ENCODE measurements around the gene ELP4.
"Not testable (repeated sequence)": the region's sequence is repeated elsewhere in the genome, so short reads cannot be mapped to it uniquely, and the experiment has no call there.

ELP4 gene

DNA sequence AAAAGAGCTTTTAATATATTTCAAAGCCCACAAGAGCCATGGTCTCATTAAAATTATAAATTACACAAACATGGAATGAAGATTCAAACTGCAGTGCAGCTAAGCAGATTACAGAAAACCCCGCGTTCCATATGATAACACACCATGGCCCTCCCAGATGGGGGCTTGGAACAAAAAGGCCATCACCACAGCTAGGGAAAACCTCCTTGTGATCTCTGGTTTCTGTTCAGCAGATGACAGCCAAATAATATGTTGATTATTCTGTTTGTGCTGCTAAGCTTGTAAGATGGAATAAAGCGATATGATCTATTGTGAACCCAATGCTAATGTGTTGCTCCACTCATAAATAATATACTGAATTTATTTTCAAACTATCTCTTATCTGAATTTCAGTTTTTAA, 28.6 kb upstream of the ELP4 start:
- TF ChIP-seq, protein P1, sequence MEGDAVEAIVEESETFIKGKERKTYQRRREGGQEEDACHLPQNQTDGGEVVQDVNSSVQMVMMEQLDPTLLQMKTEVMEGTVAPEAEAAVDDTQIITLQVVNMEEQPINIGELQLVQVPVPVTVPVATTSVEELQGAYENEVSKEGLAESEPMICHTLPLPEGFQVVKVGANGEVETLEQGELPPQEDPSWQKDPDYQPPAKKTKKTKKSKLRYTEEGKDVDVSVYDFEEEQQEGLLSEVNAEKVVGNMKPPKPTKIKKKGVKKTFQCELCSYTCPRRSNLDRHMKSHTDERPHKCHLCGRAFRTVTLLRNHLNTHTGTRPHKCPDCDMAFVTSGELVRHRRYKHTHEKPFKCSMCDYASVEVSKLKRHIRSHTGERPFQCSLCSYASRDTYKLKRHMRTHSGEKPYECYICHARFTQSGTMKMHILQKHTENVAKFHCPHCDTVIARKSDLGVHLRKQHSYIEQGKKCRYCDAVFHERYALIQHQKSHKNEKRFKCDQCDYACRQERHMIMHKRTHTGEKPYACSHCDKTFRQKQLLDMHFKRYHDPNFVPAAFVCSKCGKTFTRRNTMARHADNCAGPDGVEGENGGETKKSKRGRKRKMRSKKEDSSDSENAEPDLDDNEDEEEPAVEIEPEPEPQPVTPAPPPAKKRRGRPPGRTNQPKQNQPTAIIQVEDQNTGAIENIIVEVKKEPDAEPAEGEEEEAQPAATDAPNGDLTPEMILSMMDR (IDR thresholded peaks at IDR 0.05; ENCODE audit: control insufficient read depth, extremely low read depth, insufficient read depth): no peak
- no peak for DNase-seq (ENCODE audit: low read depth)
- H3K4me3 ChIP-seq (ENCODE audit: low read depth, low read length): no peak overlapping the region

DNA sequence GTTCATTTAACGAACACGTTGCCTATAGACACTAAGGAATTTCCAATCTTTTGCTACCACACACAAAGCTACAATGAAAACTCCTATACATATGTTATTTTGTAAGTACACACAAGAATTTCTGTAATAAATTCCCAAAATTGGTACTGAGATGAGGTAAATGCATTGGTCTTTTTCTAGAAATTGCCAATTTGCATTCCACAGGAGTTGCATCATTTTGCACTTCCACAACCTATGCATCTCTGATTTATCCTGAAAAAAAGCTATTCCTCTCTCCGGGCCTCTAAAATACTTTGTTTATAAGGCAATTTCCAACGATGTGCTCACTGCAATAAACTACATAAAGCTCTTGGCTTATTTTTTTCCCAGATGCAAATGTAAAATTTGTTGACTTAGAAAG, 25.1 kb upstream of the ELP4 start:
- TF ChIP-seq, protein P1 (IDR thresholded peaks at IDR 0.05; ENCODE audit: control insufficient read depth, extremely low read depth, insufficient read depth): no peak
- H3K4me3 ChIP-seq (ENCODE audit: low read depth, low read length): no peak overlapping the region
- no peak for DNase-seq (ENCODE audit: low read depth)

DNA sequence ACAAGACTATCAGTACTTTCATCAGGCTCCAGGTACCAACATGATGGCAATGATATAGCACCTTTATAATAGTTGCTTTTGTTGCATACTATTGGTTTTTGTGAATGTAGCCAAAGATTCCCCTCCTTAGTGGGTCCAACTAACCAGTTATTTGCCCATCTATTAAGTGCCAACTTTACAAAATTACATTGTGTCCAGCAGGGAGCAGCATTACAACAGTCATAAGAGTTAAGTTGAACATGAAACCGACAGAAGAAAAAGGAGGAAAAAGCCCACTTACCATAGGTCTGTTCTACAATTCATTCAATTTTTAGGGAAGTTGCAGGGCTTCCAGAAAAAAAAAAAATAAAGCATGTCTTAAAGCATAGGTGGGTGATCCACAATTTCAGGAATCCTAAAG, 21.7 kb upstream of the ELP4 start:
- peak; percentile 43 for DNase-seq (ENCODE audit: low read depth)
- TF ChIP-seq, protein P1 (IDR thresholded peaks at IDR 0.05; ENCODE audit: control insufficient read depth, extremely low read depth, insufficient read depth): peak; percentile 70
- no peak overlapping the region for H3K4me3 ChIP-seq (ENCODE audit: low read depth, low read length)

DNA sequence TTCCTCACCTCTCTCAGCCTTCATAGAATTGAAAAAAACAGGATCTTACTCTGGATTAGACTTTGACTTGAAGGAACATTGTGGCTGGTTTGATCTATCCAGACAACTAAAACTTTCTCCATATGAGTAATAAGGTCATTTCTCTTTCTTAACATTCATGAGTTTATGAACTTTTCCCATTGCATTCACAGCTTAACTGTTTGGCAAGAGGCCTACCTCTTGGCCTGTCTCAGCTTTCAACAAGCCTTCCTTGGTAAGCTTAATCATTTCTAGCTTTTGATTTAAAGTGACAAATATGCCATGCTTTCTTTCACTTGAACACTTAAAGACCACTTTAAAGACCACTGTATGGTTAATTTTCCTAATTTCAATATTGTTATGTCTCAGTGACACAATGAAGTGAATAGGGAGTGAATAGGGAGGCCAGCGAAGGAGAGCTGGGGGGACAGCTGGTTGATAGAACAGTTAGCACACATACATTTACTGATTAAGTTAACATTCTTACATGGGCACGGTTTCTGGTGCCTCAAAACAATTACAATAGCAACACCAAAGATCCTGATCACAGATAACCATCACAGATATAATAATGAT, 17.1 kb upstream of the ELP4 start:
- no peak overlapping the region for H3K4me3 ChIP-seq (ENCODE audit: low read depth, low read length)
- TF ChIP-seq, protein P1 (IDR thresholded peaks at IDR 0.05; ENCODE audit: control insufficient read depth, extremely low read depth, insufficient read depth): no peak
- DNase-seq (ENCODE audit: low read depth): no peak

DNA sequence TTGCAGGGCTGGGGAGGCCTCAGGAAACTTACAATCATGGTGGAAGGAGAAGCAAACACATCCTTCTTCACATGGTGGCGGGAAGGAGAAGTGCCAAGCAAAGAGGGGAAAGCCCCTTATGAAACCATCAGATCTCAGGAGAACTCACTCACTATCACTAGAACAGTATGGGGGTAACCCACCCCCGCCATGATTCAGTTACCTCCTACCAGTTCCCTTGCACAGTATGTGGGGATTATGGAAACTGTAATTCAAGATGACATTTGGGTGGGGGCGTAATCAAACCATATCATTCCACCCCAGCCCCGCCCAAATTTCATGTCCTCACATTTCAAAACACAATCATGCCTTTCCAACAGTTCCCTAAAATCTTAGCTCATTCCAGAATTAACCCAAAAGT, 16.3 kb upstream of the ELP4 start:
- no peak for DNase-seq (ENCODE audit: low read depth)
- no peak overlapping the region for H3K4me3 ChIP-seq (ENCODE audit: low read depth, low read length)
- TF ChIP-seq, protein P1 (IDR thresholded peaks at IDR 0.05; ENCODE audit: control insufficient read depth, extremely low read depth, insufficient read depth): no peak

DNA sequence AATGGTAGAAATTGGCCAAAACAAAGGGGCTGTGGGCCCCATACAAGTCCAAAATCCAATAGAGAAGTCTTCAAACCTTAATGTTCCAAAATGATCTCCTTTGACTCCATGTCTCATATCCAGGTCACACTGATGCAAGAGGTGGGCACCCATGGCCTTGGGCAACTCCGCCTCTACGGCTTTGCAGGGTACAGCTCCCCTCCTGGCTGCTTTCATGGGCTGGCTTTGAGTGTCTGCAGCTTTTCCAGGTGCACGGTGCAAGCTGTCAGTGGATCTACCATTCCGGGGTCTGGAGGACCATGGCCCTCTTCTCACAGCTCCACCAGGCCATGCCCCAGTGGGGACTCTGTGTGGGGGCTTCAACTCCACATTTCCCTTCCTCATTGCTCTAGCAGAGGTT, 15.8 kb upstream of the ELP4 start:
- H3K4me3 ChIP-seq (ENCODE audit: low read depth, low read length); DNase-seq (ENCODE audit: low read depth): not testable (repeated sequence)

DNA sequence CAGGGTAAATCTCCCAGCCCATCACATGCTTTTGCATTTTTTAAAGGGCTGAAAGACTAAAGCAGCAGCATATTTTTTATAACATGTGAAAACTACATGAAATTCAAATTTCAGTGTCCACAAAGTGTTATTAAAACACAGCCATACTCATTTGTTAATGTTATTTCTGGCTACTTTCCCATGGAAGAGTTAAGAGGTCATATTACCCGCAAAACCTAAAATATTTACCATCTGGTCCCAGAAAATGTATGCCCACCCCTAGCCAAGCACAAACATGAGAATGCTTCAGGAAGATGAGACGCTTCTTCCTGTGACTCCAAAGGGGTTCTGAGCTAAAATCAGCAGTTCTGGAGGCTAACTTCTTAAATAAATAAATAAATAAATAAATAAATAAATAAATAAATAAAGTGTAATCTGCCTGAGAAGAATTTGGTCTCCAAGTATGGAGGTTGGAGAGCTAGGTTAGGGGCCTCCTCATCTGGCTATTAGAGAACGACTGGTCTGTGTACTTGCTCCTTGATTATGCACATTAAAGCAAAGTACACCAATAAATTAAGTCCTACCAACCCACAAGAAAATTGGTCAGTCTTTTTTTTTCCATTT, 9.9 kb upstream of the ELP4 start:
- H3K4me3 ChIP-seq (ENCODE audit: low read depth, low read length): no peak overlapping the region
- no peak for DNase-seq (ENCODE audit: low read depth)
- TF ChIP-seq, protein P1 (IDR thresholded peaks at IDR 0.05; ENCODE audit: control insufficient read depth, extremely low read depth, insufficient read depth): no peak
